Measurements from ENCODE around the gene PTGFR. TPM values are rescaled to one million over a fixed set of nuclear protein-coding genes. Genes with fewer than 3 reads are reported as not detected.

The PTGFR gene
- polyA plus RNA-seq, 1 donor (not counting 4 experiments of a cell fraction or from before 2014, with no cell fraction given), result not detected

- Histone ChIP-seq H3K79me2 (ENCODE audit: control insufficient read depth, insufficient read depth, low read length) (no peaks in the 10 kb centered on the region), H2AFZ (ENCODE audit: control insufficient read depth, low read length) (no peak overlapping the region), H4K20me1 (ENCODE audit: control insufficient read depth, extremely low read depth, insufficient read depth, low read length) (no peaks in the 10 kb centered on the region), H3K4me2 (ENCODE audit: control insufficient read depth, extremely low read depth, insufficient read depth, low read depth, low read length) (no peak overlapping the region), H3K9me3 (ENCODE audit: control insufficient read depth, low read depth, low read length) (no peaks in the 10 kb centered on the region), H3K4me3 (ENCODE audit: control insufficient read depth in 2 of 3, extremely low read depth in 1 of 3, insufficient read depth in 2 of 3, low read depth in 1 of 3, low read length in 3 of 3) (no peak overlapping the region), H3K36me3 (ENCODE audit: control insufficient read depth in 2 of 2, extremely low read depth in 1 of 2, insufficient read depth in 2 of 2, low read length in 2 of 2) (no peaks in the 10 kb centered on the region), H3K27ac (ENCODE audit: control insufficient read depth, insufficient read depth, low read length) (no peak overlapping the region), H3K9ac (ENCODE audit: control insufficient read depth, extremely low read depth, insufficient read depth, low read length) (no peak overlapping the region), H3K4me1 (ENCODE audit: control insufficient read depth, extremely low read depth, insufficient read depth, low read length) (no peaks in the 10 kb centered on the region), H3K27me3 (ENCODE audit: control insufficient read depth, extremely low read depth, insufficient read depth, low read length) (peaks cover 28% of the 10 kb centered on the region), H3K9me1 (ENCODE audit: control insufficient read depth, extremely low read depth, insufficient read depth, low read length) (no peaks in the 10 kb centered on the region)
- dilution Hi-C loops (cut with MboI; ENCODE audit: extremely low pct_ligation_motif_present, low sequenced_read_pairs), result no loop called here
- no peak for TF ChIP-seq EZH2 (IDR thresholded peaks at IDR 0.05; ENCODE audit: low read length)
- FAIRE-seq (no peak), DNase-seq (ENCODE audit: low read depth, low spot score) (no peak)
Observed at GRCh38 chr1:78493451-78493850, 2.7 kb downstream of the PTGFR start.

DNA sequence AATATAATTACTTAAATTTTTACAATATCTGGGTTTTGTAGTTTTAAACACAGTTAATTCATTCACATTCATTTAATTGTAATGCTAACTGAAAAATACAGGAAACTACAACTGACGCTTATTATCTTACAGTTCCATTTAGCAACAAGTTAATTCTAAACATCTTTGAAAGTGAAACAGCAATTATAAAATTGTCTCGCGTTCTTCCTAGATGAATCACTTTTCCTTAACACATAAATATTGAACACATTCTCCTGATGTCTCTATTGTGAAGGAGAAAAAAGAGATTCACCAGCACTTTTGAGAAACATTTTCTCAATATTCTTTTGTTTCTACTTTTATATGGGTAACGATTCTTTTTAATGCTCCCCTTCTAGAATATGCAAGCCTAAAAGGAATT, 6.4 kb downstream of the PTGFR start:
- no peak overlapping the region for H3K4me2 ChIP-seq (ENCODE audit: control insufficient read depth, extremely low read depth, insufficient read depth, low read depth, low read length)

More for the DNA sequence above, 6.4 kb downstream of the PTGFR start:
- H3K27me3 ChIP-seq (ENCODE audit: control insufficient read depth, extremely low read depth, insufficient read depth, low read length), result peaks cover 9% of the 10 kb centered on the region
- no peak for FAIRE-seq
- no peaks in the 10 kb centered on the region for H3K36me3 ChIP-seq (ENCODE audit: control insufficient read depth in 2 of 2, extremely low read depth in 1 of 2, insufficient read depth in 2 of 2, low read length in 2 of 2)
- H3K79me2 ChIP-seq (ENCODE audit: control insufficient read depth, insufficient read depth, low read length), result no peaks in the 10 kb centered on the region
- dilution Hi-C loops (cut with MboI; ENCODE audit: extremely low pct_ligation_motif_present, low sequenced_read_pairs), result no loop called here
- no peaks in the 10 kb centered on the region for H4K20me1 ChIP-seq (ENCODE audit: control insufficient read depth, extremely low read depth, insufficient read depth, low read length)
- no peak for DNase-seq (ENCODE audit: low read depth, low spot score)
- no peak overlapping the region for H3K4me3 ChIP-seq (ENCODE audit: control insufficient read depth in 2 of 3, extremely low read depth in 1 of 3, insufficient read depth in 2 of 3, low read depth in 1 of 3, low read length in 3 of 3)
- no peaks in the 10 kb centered on the region for H3K4me1 ChIP-seq (ENCODE audit: control insufficient read depth, extremely low read depth, insufficient read depth, low read length)
- H3K27ac ChIP-seq (ENCODE audit: control insufficient read depth, insufficient read depth, low read length), result no peak overlapping the region
- H3K9me1 ChIP-seq (ENCODE audit: control insufficient read depth, extremely low read depth, insufficient read depth, low read length), result no peaks in the 10 kb centered on the region
- TF ChIP-seq EZH2 (IDR thresholded peaks at IDR 0.05; ENCODE audit: low read length), result no peak
- TF ChIP-seq CTCF (optimal IDR thresholded peaks at IDR 0.05 in 1 of 3, IDR thresholded peaks at IDR 0.05 in 1 of 3, conservative IDR thresholded peaks at IDR 0.05 in 1 of 3; ENCODE audit: extremely low read depth in 1 of 3, insufficient read depth in 2 of 3, low read length in 3 of 3), result no peak
- H3K9ac ChIP-seq (ENCODE audit: control insufficient read depth, extremely low read depth, insufficient read depth, low read length), result no peak overlapping the region
- H3K9me3 ChIP-seq (ENCODE audit: control insufficient read depth, low read depth, low read length), result no peaks in the 10 kb centered on the region
- H2AFZ ChIP-seq (ENCODE audit: control insufficient read depth, low read length), result no peak overlapping the region
